HCT116 (cell line): ENCODE results near the gene IPO13. TPM values are rescaled to one million over a fixed set of nuclear protein-coding genes. Genes with fewer than 3 reads are reported as not detected.

Experiments
- ATAC-seq: fragments of 200-7000 bp; cut with Tn5 transposase; 2 replicates; pipeline ENCODE4 v1.9.1; 2020; ENCODE audit warnings: mild to moderate bottlenecking, moderate library complexity
- BruUV-seq: library from RNA; stranded (reverse); fragments of 400-500 nt; replicated peaks from 2 replicates; lab custom pipeline; 2021; lab: Mats Ljungman, UMichigan
- CTCF ChIA-PET: fragments of 300-600 bp; sonication (Branson Sonifier 250); formaldehyde crosslinking; loops from one replicate; lab custom pipeline; 2021; ENCODE audit warnings: antibody characterized with exemption; lab: Charles Lee
- POLR2A ChIA-PET: fragments of 300-600, 350-600 bp; sonication (Branson Sonifier 250); formaldehyde crosslinking; loops from one replicate; lab custom pipeline; 2021; ENCODE audit warnings: antibody characterized with exemption; lab: Charles Lee
- RAD21 ChIA-PET, 2 experiments: fragments of 300-600 bp; sonication (Branson Sonifier 250); formaldehyde crosslinking; loops; one replicate each; lab custom pipeline; 2023; ENCODE audit warnings: low total read pairs in 2 of 2; ENCODE audit not compliant: uncharacterized antibody in 2 of 2, unreplicated experiment in 2 of 2, low non-redundant PET in 1 of 2; lab: Charles Lee
- DNase-seq: peaks from one replicate; pipeline ENCODE4 v3.0.0-alpha.2; 2010; ENCODE audit warnings: low read depth, low spot score
- H2AFZ ChIP-seq: fragments of 200-600 bp; shearing (Covaris generic), sonication (generic); 2 replicates; pipeline ENCODE4 v1.6.1; 2017; ENCODE audit warnings: low read depth, mixed run types, mixed read lengths, antibody characterized with exemption, low read length; ENCODE audit not compliant: poor library complexity, severe bottlenecking
- H3K27ac ChIP-seq: 2 replicates; pipeline ENCODE4 v1.5.1; 2012; ENCODE audit warnings: low read depth, low read length
- H3K27me3 ChIP-seq: fragments of 200-600 bp; sonication (generic); 2 replicates; pipeline ENCODE4 v1.6.1; 2016; ENCODE audit warnings: mixed run types, low read length, mixed read lengths; ENCODE audit not compliant: insufficient read depth
- H3K36me3 ChIP-seq, 2 experiments: fragments of 200-500 bp in 1 of 2; fragments of 200-600 bp in 1 of 2; sonication (Bioruptor generic) in 1 of 2; sonication (generic) in 1 of 2; 2 replicates each; pipeline versions ENCODE4 v1.5.1 to v1.6.1; 2014 to 2016; ENCODE audit warnings: low read length in 2 of 2, inconsistent platforms in 1 of 2, mixed read lengths in 1 of 2, mixed run types in 1 of 2; ENCODE audit not compliant: insufficient read depth in 2 of 2, control insufficient read depth in 1 of 2
- H3K4me1 ChIP-seq, 2 experiments: fragments of 200-600 bp in 1 of 2; sonication (generic) in 1 of 2; 2 replicates each; pipeline versions ENCODE4 v1.5.1 to v1.6.1; 2012 to 2017; ENCODE audit warnings: low read length in 2 of 2, inconsistent platforms in 1 of 2, mild to moderate bottlenecking in 1 of 2, mixed read lengths in 1 of 2, mixed run types in 1 of 2, moderate library complexity in 1 of 2; ENCODE audit not compliant: insufficient read depth in 2 of 2, control insufficient read depth in 1 of 2
- H3K4me2 ChIP-seq: fragments of 200-600 bp; sonication (generic); 2 replicates; pipeline ENCODE4 v1.6.1; 2017; ENCODE audit warnings: mixed run types, low read length, mixed read lengths
- H3K4me3 ChIP-seq, 2 experiments: fragments of 200-600 bp in 1 of 2; sonication (generic) in 1 of 2; replicated peaks in 1 of 2; 2 replicates each; pipeline ENCODE4 v1.5.1; 2011 to 2016; ENCODE audit warnings: low read length in 2 of 2, control low read depth in 1 of 2, low read depth in 1 of 2, mild to moderate bottlenecking in 1 of 2, mixed read lengths in 1 of 2, mixed run types in 1 of 2
- H3K79me2 ChIP-seq: fragments of 200-600 bp; sonication (generic); 2 replicates; pipeline ENCODE4 v1.6.1; 2017; ENCODE audit warnings: mild to moderate bottlenecking, mixed run types, low read length, moderate library complexity, mixed read lengths; ENCODE audit not compliant: insufficient read depth
- H3K9ac ChIP-seq: fragments of 200-600 bp; sonication (generic); 2 replicates; pipeline ENCODE4 v1.6.1; 2016; ENCODE audit warnings: low read length, mixed read lengths
- H3K9me2 ChIP-seq: fragments of 200-600 bp; sonication (generic), shearing (Covaris generic); 2 replicates; pipeline ENCODE4 v1.6.1; 2017; ENCODE audit warnings: mixed run types, mild to moderate bottlenecking, moderate library complexity; ENCODE audit not compliant: insufficient read depth
- H3K9me3 ChIP-seq, 2 experiments: fragments of 200-500 bp in 1 of 2; fragments of 200-600 bp in 1 of 2; sonication (Bioruptor generic) in 1 of 2; sonication (generic) in 1 of 2; 2 replicates each; pipeline ENCODE4 v1.6.1; 2014 to 2017; ENCODE audit warnings: low read length in 2 of 2, mixed read lengths in 2 of 2, inconsistent platforms in 1 of 2, low read depth in 1 of 2, mild to moderate bottlenecking in 1 of 2, mixed run types in 1 of 2, moderate library complexity in 1 of 2; ENCODE audit not compliant: control insufficient read depth in 1 of 2, insufficient read depth in 1 of 2
- H4K20me1 ChIP-seq: fragments of 200-600 bp; sonication (generic), shearing (Covaris generic); 2 replicates; pipeline ENCODE4 v1.6.1; 2017; ENCODE audit warnings: mixed run types, mild to moderate bottlenecking, moderate library complexity; ENCODE audit not compliant: insufficient read depth
- CBX3 ChIP-seq: IDR thresholded peaks from 2 replicates; pipeline ENCODE4 v1.6.1; 2012; ENCODE audit warnings: low read depth
- EGR1 ChIP-seq: IDR thresholded peaks from 2 replicates; pipeline ENCODE4 v1.6.1; 2012; ENCODE audit warnings: low read depth
- ELF1 ChIP-seq: IDR thresholded peaks from 2 replicates; pipeline ENCODE4 v1.6.1; 2012; ENCODE audit warnings: low read depth, borderline replicate concordance
- EZH2phosphoT487 ChIP-seq: fragments of 200-600 bp; IDR thresholded peaks from 2 replicates; pipeline ENCODE4 v1.6.1; 2018; ENCODE audit warnings: antibody characterized with exemption, borderline replicate concordance
- FOSL1 ChIP-seq: IDR thresholded peaks from 2 replicates; pipeline ENCODE4 v1.6.1; 2012; ENCODE audit warnings: low read depth
- POLR2AphosphoS5 ChIP-seq: IDR thresholded peaks from 2 replicates; pipeline ENCODE4 v1.6.1; 2011; ENCODE audit warnings: mild to moderate bottlenecking, low read depth, low read length, moderate library complexity
- RAD21 ChIP-seq: IDR thresholded peaks from 2 replicates; pipeline ENCODE4 v1.6.1; 2012; ENCODE audit warnings: low read depth, mild to moderate bottlenecking
- SP1 ChIP-seq: IDR thresholded peaks from 2 replicates; pipeline ENCODE4 v1.6.1; 2012; ENCODE audit warnings: low read depth
- TCF7L2 ChIP-seq: IDR thresholded peaks from 2 replicates; pipeline ENCODE4 v1.7.0; 2011; ENCODE audit warnings: borderline replicate concordance, inconsistent platforms; ENCODE audit not compliant: insufficient read depth, insufficient read length; ENCODE audit errors: extremely low read depth
- YY1 ChIP-seq: IDR thresholded peaks from 2 replicates; pipeline ENCODE4 v1.6.1; 2011; ENCODE audit warnings: low read length, low read depth, moderate library complexity, mild to moderate bottlenecking; ENCODE audit not compliant: insufficient replicate concordance; ENCODE audit errors: extremely low read depth
- ZNF274 ChIP-seq: fragments of 200-500 bp; sonication (Bioruptor generic); IDR thresholded peaks from 2 replicates; pipeline ENCODE4 v1.6.1; 2014; ENCODE audit warnings: mild to moderate bottlenecking, low read depth, low read length, inconsistent platforms
- intact Hi-C: fragments of 100-400 bp; cut with micrococcal nuclease; formaldehyde crosslinking; loops from 2 replicates; pipeline ENCODE4 v1.10.0; 2022
- total RNA-seq: library from RNA; stranded (reverse); gene quantifications from one replicate; pipeline ENCODE4 v1.2.1, GENCODE V29; 2021; ENCODE audit not compliant: unreplicated experiment
- TF ChIP-seq, protein P1 (sequence below): IDR thresholded peaks from 2 replicates; pipeline ENCODE4 v1.6.1; 2012
- TF ChIP-seq, protein P2 (sequence below): IDR thresholded peaks from 2 replicates; pipeline ENCODE4 v1.6.1; 2011; ENCODE audit warnings: mild to moderate bottlenecking, low read length, moderate library complexity; ENCODE audit not compliant: insufficient replicate concordance; ENCODE audit errors: extremely low read depth
- TF ChIP-seq, protein P3 (sequence below), 3 experiments: fragments of 200-600 bp in 1 of 3; sonication (generic) in 1 of 3; IDR thresholded peaks in 2 of 3; conservative IDR thresholded peaks in 1 of 3; 2 replicates each; pipeline ENCODE4 v1.5.1; 2012 to 2017; ENCODE audit warnings: low read depth in 2 of 3, low read length in 2 of 3, antibody characterized with exemption in 1 of 3, borderline replicate concordance in 1 of 3, control low read depth in 1 of 3, mild to moderate bottlenecking in 1 of 3, mixed read lengths in 1 of 3, mixed run types in 1 of 3, moderate library complexity in 1 of 3; ENCODE audit not compliant: insufficient read depth in 1 of 3
- TF ChIP-seq, protein P4 (sequence below): IDR thresholded peaks from 2 replicates; pipeline ENCODE4 v1.6.1; 2012

Gene IPO13
- total RNA-seq, 1 experiment from 2014 or later = 18.7 TPM

DNA sequence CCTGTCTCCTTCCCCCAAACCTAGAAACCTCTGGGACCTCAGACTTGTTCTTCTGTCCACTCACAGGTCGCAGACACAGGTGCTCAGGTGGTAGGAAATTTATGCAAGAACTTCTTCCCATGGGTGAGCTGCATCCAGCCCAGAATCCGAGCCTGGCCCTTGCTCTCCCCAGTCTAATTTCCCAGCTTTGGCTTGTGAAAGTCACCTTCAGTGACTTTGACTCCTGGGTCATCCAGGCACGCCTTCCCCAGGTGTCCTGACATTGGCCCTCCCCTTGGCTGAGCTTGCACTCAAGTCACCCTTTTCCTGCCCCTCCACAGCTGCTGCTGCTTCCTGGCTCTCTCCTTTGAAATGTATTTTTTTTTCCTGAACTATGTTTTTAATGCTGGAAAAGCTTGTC lies 6.6 kb downstream of the IPO13 start:
- Histone ChIP-seq H3K27ac (no peak overlapping the region), H3K4me1 (peaks cover 0 to under 1% of the 10 kb centered on the region in 2 experiments; a peak in 1 of 4 replicates), H3K9me3 (no peaks in the 10 kb centered on the region), H3K9me2 (no peaks in the 10 kb centered on the region), H4K20me1 (no peaks in the 10 kb centered on the region), H3K4me3 (no peak overlapping the region), H3K4me2 (no peak overlapping the region), H3K79me2 (no peaks in the 10 kb centered on the region; the same call in 1 of the 2 replicates), H3K27me3 (no peaks in the 10 kb centered on the region), H2AFZ (no peak overlapping the region)
- ChIA-PET CTCF (no interaction called here), POLR2A (no interaction called here)
- intact Hi-C loops = no loop called here
- TF ChIP-seq TCF7L2 (no peak), EGR1 (no peak)
- TF ChIP-seq, all 23 proteins: peak for 0
- RAD21 ChIA-PET = no interaction called here
- H3K36me3 ChIP-seq = 0 out of 4 replicates have a peak, but pooled peaks cover 3 to 4% of the 10 kb centered on the region in 2 experiments
- H3K9ac ChIP-seq = no peak overlapping the region
- BruUV-seq = no TSS peak
- ATAC-seq (no peak), DNase-seq (no peak)

DNA sequence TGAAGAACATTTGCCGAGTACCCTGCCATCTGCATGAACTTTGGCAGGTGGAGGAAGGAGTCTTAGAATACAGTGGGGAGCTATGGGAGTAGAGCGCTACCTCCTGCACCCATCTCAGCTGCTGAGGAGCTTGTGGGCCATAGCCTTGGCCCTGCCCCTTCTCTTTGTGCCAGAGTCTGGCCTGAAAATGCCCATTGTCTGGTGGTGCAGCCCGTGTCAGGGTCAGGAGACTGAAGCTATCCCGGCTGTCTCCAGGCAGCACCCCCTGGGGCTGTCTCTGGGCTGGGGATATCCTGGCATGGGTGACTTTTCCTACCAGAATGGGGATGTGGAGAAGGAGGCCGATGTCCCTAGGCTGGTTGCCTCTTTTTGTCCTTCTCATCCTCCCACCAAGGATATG lies 7.3 kb downstream of the IPO13 start:
- intact Hi-C loops = no loop called here
- Histone ChIP-seq H3K27me3 (no peaks in the 10 kb centered on the region), H3K9me3 (no peaks in the 10 kb centered on the region), H3K27ac (no peak overlapping the region), H2AFZ (no peak overlapping the region), H3K4me1 (no peaks in the 10 kb centered on the region), H3K9ac (no peak overlapping the region), H3K4me2 (no peak overlapping the region), H3K79me2 (no peaks in the 10 kb centered on the region), H4K20me1 (no peaks in the 10 kb centered on the region), H3K4me3 (no peak overlapping the region), H3K36me3 (0 out of 4 replicates have a peak, but pooled peaks cover 3 to 4% of the 10 kb centered on the region in 2 experiments), H3K9me2 (no peaks in the 10 kb centered on the region)
- ChIA-PET CTCF (no interaction called here), RAD21 (no interaction called here), POLR2A (no interaction called here)
- ATAC-seq (no peak), DNase-seq (no peak)
- BruUV-seq = no TSS peak
- TF ChIP-seq RAD21 (no peak), YY1 (no peak), POLR2AphosphoS5 (no peak), ELF1 (no peak), EZH2phosphoT487 (no peak), CBX3 (no peak), EGR1 (no peak), FOSL1 (no peak), SP1 (no peak), ZNF274 (no peak)
- TF ChIP-seq, protein P1, sequence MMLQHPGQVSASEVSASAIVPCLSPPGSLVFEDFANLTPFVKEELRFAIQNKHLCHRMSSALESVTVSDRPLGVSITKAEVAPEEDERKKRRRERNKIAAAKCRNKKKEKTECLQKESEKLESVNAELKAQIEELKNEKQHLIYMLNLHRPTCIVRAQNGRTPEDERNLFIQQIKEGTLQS = no peak
- TF ChIP-seq, protein P2, sequence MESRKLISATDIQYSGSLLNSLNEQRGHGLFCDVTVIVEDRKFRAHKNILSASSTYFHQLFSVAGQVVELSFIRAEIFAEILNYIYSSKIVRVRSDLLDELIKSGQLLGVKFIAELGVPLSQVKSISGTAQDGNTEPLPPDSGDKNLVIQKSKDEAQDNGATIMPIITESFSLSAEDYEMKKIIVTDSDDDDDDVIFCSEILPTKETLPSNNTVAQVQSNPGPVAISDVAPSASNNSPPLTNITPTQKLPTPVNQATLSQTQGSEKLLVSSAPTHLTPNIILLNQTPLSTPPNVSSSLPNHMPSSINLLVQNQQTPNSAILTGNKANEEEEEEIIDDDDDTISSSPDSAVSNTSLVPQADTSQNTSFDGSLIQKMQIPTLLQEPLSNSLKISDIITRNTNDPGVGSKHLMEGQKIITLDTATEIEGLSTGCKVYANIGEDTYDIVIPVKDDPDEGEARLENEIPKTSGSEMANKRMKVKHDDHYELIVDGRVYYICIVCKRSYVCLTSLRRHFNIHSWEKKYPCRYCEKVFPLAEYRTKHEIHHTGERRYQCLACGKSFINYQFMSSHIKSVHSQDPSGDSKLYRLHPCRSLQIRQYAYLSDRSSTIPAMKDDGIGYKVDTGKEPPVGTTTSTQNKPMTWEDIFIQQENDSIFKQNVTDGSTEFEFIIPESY = no peak
- TF ChIP-seq, protein P3, sequence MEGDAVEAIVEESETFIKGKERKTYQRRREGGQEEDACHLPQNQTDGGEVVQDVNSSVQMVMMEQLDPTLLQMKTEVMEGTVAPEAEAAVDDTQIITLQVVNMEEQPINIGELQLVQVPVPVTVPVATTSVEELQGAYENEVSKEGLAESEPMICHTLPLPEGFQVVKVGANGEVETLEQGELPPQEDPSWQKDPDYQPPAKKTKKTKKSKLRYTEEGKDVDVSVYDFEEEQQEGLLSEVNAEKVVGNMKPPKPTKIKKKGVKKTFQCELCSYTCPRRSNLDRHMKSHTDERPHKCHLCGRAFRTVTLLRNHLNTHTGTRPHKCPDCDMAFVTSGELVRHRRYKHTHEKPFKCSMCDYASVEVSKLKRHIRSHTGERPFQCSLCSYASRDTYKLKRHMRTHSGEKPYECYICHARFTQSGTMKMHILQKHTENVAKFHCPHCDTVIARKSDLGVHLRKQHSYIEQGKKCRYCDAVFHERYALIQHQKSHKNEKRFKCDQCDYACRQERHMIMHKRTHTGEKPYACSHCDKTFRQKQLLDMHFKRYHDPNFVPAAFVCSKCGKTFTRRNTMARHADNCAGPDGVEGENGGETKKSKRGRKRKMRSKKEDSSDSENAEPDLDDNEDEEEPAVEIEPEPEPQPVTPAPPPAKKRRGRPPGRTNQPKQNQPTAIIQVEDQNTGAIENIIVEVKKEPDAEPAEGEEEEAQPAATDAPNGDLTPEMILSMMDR (IDR thresholded peaks at IDR 0.05 in 2 of 3, conservative IDR thresholded peaks at IDR 0.05 in 1 of 3; ENCODE audit: borderline replicate concordance in 1 of 3, insufficient read depth in 1 of 3, low read depth in 2 of 3, low read length in 2 of 3) = no peak
- TF ChIP-seq, protein P4, sequence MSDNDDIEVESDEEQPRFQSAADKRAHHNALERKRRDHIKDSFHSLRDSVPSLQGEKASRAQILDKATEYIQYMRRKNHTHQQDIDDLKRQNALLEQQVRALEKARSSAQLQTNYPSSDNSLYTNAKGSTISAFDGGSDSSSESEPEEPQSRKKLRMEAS = no peak
